Upper lobe of left lung (tissue), 6 donors: ENCODE measurements around the gene GGT6. TPM values are rescaled to one million over a fixed set of nuclear protein-coding genes. Genes with fewer than 3 reads are reported as not detected.
"Not testable (repeated sequence)": the region's sequence is repeated elsewhere in the genome, so short reads cannot be mapped to it uniquely, and the experiment has no call there.

ENCODE experiments used
- ATAC-seq, 2 donors: fragments of 200-7000 bp; cut with Tn5 transposase; one replicate each; pipeline ENCODE4 v1.9.1; 2022; ENCODE audit warnings: mild to moderate bottlenecking in 2 of 2, moderate library complexity in 2 of 2; ENCODE audit not compliant: low FRiP score in 2 of 2
- DNase-seq, 2 donors: peaks; one replicate each; pipeline ENCODE4 v3.0.0-alpha.2; 2019 to 2020
- H3K27ac ChIP-seq, 4 donors: fragments of 200-600 bp; sonication (generic); one replicate each; pipeline ENCODE4 v1.5.1; 2016 to 2019
- H3K27me3 ChIP-seq, 4 donors: fragments of 200-600 bp; sonication (generic); one replicate each; pipeline ENCODE4 v1.5.1; 2017 to 2019
- H3K36me3 ChIP-seq, 4 donors: fragments of 200-600 bp; sonication (generic); one replicate each; pipeline ENCODE4 v1.5.1; 2016 to 2019
- H3K4me1 ChIP-seq, 4 donors: fragments of 200-600 bp; sonication (generic); one replicate each; pipeline ENCODE4 v1.5.1; 2018 to 2019
- H3K4me3 ChIP-seq, 4 donors: fragments of 200-600 bp; sonication (generic); one replicate each; pipeline ENCODE4 v1.5.1; 2017 to 2019; ENCODE audit warnings: mild to moderate bottlenecking in 2 of 4, moderate library complexity in 1 of 4
- H3K9me3 ChIP-seq, 4 donors: fragments of 200-600 bp; sonication (generic); one replicate each; pipeline ENCODE4 v1.5.1; 2018 to 2019
- EP300 ChIP-seq, 4 donors: sonication (generic); formaldehyde crosslinking; IDR thresholded peaks; one replicate each; pipeline ENCODE4 v1.5.1; 2017; ENCODE audit warnings: antibody characterized with exemption in 4 of 4, control low read depth in 2 of 4
- POLR2A ChIP-seq, 4 donors: fragments of 450-650 bp; IDR thresholded peaks; one replicate each; pipeline ENCODE4 v1.5.1; 2016 to 2017; ENCODE audit warnings: antibody characterized with exemption in 4 of 4, mild to moderate bottlenecking in 2 of 4
- POLR2AphosphoS5 ChIP-seq, 2 donors: sonication (generic); formaldehyde crosslinking; IDR thresholded peaks; one replicate each; pipeline ENCODE4 v1.5.1; 2017; ENCODE audit warnings: antibody characterized with exemption in 2 of 2
- WGBS, 2 donors: methylation state at CpG; one replicate each; pipeline ENCODE4 v1.1.5; 2017 to 2018; 5-methylcytosine and 5-hydroxymethylcytosine counted together
- total RNA-seq, 6 donors: library from RNA; depleted of rRNA in 4 of 6; stranded (reverse); fragments of >200 nt in 4 of 6; gene quantifications; one replicate each; pipeline versions ENCODE4 v1.1.0 to v1.2.1, GENCODE V29; 2016 to 2021
- TF ChIP-seq, protein P1 (sequence below), 6 experiments: fragments of 450-650 bp in 4 of 6; fragments of 200-600 bp in 2 of 6; sonication (generic) in 2 of 6; IDR thresholded peaks; one replicate each; pipeline ENCODE4 v1.5.1; 2016 to 2019; ENCODE audit warnings: antibody characterized with exemption in 6 of 6
- donor health status: DM: no; HTN: no; CAD: no; lungs with moderate emphysema.
- donor health status: DM: no; HTN: yes; CAD: no; lungs with severe emphysema.

The GGT6 gene
- total RNA-seq, 6 donors from 2014 or later = 3.8 to 18.7 (median 9.7) TPM

DNA sequence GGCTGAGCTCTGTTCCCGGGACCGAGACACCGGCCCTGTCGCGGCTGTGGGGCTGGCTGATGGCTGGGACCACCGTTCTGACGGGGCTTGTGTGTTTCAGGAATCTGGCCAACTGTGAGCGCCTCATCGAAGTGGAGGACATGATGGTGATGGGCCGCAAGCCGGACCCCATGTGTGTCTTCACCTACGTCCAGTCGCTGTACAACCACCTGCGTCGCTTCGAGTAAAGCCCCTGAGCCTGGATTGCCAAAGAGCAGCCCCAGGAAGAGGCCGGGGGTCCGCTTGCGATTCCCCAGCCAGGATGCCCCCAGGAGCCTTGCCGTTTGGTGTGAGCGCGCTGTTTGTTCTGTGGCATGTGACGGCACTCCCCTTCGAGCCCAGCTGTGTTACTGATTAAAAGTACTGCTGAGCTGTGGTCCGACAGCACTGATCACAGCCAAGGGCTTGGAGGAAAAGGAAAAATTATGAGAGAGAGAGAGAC, 46.9 kb upstream of the GGT6 start:
- peaks cover 6 to 21% (median 17%) of the 10 kb centered on the region in 4 donors for H3K4me1 ChIP-seq

DNA sequence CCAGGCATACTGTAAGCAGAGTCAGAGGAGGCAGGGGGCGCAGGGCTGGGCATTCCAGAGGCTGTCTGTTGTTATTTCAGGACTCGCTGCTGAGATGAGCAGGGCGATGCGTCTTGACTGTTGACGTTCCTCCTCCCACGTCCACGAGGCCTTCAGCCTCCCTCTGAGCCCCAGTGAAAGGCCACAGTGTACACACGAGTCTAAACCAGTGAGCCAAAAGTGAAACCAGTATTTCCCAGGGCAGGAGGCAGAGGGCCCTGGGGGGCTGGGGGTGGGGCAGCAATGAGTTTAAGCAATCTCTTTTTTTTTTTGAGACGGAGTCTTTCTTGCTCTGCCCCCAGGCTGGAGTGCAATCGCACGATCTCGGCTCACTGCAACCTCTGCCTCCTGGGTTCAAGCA, 45.4 kb upstream of the GGT6 start:
- H3K4me1 ChIP-seq = peaks cover 6 to 21% (median 17%) of the 10 kb centered on the region in 4 donors
- peak overlapping the region in 1 of 4 donors; percentile 23 for H3K27ac ChIP-seq
- no peak overlapping the region for H3K4me3 ChIP-seq
- WGBS, 2 donors = 56 to 71% methylated on average over 4 to 12 of the region's 12 CpGs
- DNase-seq = no peak
- H3K36me3 ChIP-seq = no peaks in the 10 kb centered on the region
- H3K9me3 ChIP-seq = no peaks in the 10 kb centered on the region
- peak in 1 of 2 donors; percentile 24 for TF ChIP-seq POLR2AphosphoS5 (IDR thresholded peaks at IDR 0.05)
- TF ChIP-seq, protein P1, sequence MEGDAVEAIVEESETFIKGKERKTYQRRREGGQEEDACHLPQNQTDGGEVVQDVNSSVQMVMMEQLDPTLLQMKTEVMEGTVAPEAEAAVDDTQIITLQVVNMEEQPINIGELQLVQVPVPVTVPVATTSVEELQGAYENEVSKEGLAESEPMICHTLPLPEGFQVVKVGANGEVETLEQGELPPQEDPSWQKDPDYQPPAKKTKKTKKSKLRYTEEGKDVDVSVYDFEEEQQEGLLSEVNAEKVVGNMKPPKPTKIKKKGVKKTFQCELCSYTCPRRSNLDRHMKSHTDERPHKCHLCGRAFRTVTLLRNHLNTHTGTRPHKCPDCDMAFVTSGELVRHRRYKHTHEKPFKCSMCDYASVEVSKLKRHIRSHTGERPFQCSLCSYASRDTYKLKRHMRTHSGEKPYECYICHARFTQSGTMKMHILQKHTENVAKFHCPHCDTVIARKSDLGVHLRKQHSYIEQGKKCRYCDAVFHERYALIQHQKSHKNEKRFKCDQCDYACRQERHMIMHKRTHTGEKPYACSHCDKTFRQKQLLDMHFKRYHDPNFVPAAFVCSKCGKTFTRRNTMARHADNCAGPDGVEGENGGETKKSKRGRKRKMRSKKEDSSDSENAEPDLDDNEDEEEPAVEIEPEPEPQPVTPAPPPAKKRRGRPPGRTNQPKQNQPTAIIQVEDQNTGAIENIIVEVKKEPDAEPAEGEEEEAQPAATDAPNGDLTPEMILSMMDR (IDR thresholded peaks at IDR 0.05) = no peak
- peak; percentile 3 to 23 for ATAC-seq
- no peaks in the 10 kb centered on the region for H3K27me3 ChIP-seq

More for the DNA sequence above, 46.9 kb upstream of the GGT6 start:
- Histone ChIP-seq H3K27ac (peak overlapping the region; percentile 50 to 78 (median 56)), H3K9me3 (no peaks in the 10 kb centered on the region), H3K4me3 (no peak overlapping the region), H3K27me3 (no peaks in the 10 kb centered on the region), H3K36me3 (no peaks in the 10 kb centered on the region)
- 63 to 71% methylated on average over 16 to 25 of the region's 25 CpGs for WGBS, 2 donors
- DNase-seq (peak in 1 of 2 donors; percentile 58), ATAC-seq (peak in 1 of 2 donors; percentile 60)
- TF ChIP-seq POLR2A (IDR thresholded peaks at IDR 0.05) = no peak
- no peak for TF ChIP-seq EP300 (IDR thresholded peaks at IDR 0.05)
- TF ChIP-seq, protein P1 (IDR thresholded peaks at IDR 0.05) = no peak
- TF ChIP-seq POLR2AphosphoS5 (IDR thresholded peaks at IDR 0.05) = no peak

DNA sequence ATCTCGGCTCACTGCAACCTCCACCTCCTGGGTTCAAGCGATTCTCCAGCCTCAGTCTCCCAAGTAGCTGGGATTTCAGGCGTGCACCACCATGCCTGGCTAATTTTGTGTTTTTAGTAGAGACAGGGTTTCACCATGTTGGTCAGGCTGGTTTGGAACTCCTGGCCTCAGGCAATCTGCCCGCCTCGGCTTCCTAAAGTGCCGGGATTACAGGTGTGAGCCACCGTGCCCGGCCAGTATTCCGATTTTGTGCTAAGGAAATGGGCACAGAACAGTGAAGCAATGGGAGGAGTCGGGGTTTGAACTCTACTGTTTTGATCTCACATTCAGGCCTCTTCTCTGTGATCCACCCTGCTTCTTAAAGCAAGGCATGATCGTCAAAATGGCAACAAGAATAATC, 44.4 kb upstream of the GGT6 start:
- 84 to 85% methylated on average over 11 of the region's 11 CpGs for WGBS, 2 donors
- peak overlapping the region in 3 of 4 donors; percentile 30 to 72 (median 43) for H3K27ac ChIP-seq

DNA sequence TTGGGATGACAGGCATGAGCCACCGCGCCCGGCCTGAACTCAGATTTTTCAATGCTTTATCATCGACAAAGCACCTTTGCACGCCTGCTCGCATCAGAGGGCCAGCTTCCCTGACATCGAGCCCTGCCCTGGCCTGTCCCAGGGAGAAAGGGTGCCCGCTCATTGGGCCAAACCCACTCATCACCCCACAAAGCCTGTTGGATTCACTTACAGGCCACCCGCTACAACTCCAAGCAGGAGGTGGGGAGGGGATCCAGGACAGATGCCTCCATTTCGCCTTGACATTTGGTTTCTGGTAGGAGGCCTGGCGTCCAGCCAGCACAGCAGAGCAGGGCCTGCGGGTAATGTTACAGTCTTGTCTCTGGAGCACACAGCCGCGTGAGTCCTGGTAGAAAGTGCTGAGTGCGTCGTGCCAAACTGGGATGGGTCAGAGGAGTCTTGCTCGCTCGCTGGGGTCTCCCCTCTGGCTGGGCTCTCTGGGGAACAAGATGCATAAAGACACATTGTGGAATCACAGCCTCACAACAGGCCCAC, 43.8 kb upstream of the GGT6 start:
- Histone ChIP-seq H3K36me3 (no peaks in the 10 kb centered on the region), H3K27ac (peak overlapping the region in 3 of 4 donors; percentile 30 to 72 (median 43)), H3K9me3 (no peaks in the 10 kb centered on the region), H3K4me3 (no peak overlapping the region), H3K27me3 (no peaks in the 10 kb centered on the region), H3K4me1 (peaks cover 6 to 21% (median 17%) of the 10 kb centered on the region in 4 donors)
- DNase-seq (peak in 1 of 2 donors; percentile 36), ATAC-seq (no peak)
- peak in 1 of 2 donors; percentile 16 for TF ChIP-seq POLR2AphosphoS5 (IDR thresholded peaks at IDR 0.05)
- TF ChIP-seq EP300 (IDR thresholded peaks at IDR 0.05) = no peak
- WGBS, 2 donors = 84 to 96% methylated on average over 6 to 18 of the region's 18 CpGs

More for the DNA sequence above, 44.4 kb upstream of the GGT6 start:
- H3K4me1 ChIP-seq = peaks cover 6 to 21% (median 17%) of the 10 kb centered on the region in 4 donors
- not testable (repeated sequence) for H3K27me3 ChIP-seq, H3K4me3 ChIP-seq, DNase-seq, H3K36me3 ChIP-seq, H3K9me3 ChIP-seq, ATAC-seq

DNA sequence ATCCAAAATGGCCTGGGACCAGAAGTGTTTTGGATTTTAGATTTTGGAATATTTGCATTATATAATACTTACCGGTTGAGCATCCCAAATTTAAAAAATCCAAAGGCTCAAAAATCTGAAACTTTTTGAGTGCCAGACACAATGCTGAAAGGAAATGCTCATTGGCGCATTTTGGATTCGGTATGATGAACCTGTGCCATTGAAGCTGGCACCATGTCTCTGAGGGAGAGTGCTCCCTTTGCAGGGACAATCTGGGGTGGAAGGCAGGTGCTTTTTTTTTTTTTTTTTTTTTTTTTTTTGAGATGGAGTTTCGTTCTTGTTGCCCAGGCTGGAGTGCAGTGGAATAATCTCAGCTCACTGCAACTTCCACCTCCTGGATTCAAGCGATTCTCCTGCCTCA, 41.7 kb upstream of the GGT6 start:
- peaks cover 0 to 7% (median 2%) of the 10 kb centered on the region in 4 donors for H3K4me1 ChIP-seq
- DNase-seq = no peak
- no peak overlapping the region for H3K27ac ChIP-seq
- no peaks in the 10 kb centered on the region for H3K27me3 ChIP-seq
- H3K36me3 ChIP-seq = no peaks in the 10 kb centered on the region
- no peaks in the 10 kb centered on the region for H3K9me3 ChIP-seq
- no peak overlapping the region for H3K4me3 ChIP-seq
- TF ChIP-seq POLR2A (IDR thresholded peaks at IDR 0.05) (no peak), EP300 (IDR thresholded peaks at IDR 0.05) (no peak), POLR2AphosphoS5 (IDR thresholded peaks at IDR 0.05) (no peak)
- TF ChIP-seq, protein P1 (IDR thresholded peaks at IDR 0.05) = no peak
- WGBS, 2 donors = 77 to 91% methylated on average over 5 of the region's 5 CpGs
- ATAC-seq = no peak

DNA sequence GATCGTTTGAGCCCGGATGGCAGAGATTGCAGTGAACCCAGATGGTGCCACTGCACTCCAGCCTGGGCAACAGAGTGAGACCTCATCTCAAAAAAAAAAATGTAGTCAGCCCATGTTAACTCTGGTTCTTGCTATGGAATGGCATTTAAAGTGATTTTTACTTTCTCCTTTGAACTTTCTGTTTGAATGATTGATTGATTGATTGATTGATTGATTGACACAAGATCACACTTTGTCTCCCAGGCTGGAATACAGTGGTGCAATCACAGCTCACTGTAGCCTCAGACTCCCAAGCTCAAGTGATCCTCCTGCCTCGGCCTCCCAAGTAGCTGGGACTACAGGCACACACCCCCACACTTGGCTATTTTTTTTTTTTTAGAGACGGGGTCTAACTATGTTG, 40.9 kb upstream of the GGT6 start:
- Histone ChIP-seq H3K4me3 (no peak overlapping the region), H3K27ac (no peak overlapping the region), H3K9me3 (no peaks in the 10 kb centered on the region), H3K4me1 (peaks cover 0 to 6% (median 0%) of the 10 kb centered on the region in 4 donors), H3K36me3 (no peaks in the 10 kb centered on the region), H3K27me3 (no peaks in the 10 kb centered on the region)
- ATAC-seq = no peak
- no peak for DNase-seq
- 93 to 96% methylated on average over 4 of the region's 4 CpGs for WGBS, 2 donors
- TF ChIP-seq, protein P1 (IDR thresholded peaks at IDR 0.05) = no peak
- TF ChIP-seq POLR2AphosphoS5 (IDR thresholded peaks at IDR 0.05) (no peak), POLR2A (IDR thresholded peaks at IDR 0.05) (no peak), EP300 (IDR thresholded peaks at IDR 0.05) (no peak)
